ENCODE measurements around the gene SCAMP2.
A peak's percentile ranks its signal among the peaks of the same experiment; 100 is the strongest.
"Not testable (repeated sequence)": the region's sequence is repeated elsewhere in the genome, so short reads cannot be mapped to it uniquely, and the experiment has no call there.

The SCAMP2 gene, protein sequence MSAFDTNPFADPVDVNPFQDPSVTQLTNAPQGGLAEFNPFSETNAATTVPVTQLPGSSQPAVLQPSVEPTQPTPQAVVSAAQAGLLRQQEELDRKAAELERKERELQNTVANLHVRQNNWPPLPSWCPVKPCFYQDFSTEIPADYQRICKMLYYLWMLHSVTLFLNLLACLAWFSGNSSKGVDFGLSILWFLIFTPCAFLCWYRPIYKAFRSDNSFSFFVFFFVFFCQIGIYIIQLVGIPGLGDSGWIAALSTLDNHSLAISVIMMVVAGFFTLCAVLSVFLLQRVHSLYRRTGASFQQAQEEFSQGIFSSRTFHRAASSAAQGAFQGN

DNA sequence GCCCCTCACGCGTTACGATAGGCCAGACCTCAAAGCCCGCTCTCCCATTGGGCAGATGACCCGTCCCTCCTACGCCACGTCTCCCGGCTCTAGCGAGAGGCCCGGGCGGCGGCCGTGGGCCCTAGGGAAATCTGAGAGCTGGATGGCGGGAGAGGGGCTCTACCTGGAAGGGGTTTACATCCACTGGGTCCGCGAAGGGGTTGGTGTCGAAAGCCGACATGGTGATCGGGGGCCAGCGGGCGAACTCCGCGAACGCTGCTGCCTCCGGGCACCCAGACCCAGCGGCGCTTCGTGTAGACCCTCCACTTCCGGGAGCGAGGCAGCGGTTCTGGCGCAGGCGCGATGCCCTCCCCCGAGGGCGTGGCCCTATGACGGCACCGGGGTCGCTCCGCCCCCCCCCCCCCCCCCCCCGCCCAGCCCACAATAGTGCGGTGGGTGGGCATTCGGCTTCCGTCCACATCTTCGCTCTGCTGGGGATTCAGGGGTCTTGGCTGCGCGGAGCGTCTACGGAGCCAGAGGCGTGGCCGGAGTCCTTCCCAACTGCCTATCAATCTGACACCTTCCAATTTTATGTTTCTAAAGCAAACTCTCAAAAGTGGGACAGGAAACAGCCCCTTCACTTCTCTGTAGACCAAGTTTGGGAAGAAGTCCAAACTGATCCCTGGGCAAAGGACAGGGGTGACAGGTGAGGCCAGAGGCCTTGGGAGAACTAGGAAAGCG lies at the start of gene SCAMP2:
TSS of gene SCAMP2 (minus strand) at position 330 of the 720 bp plus-strand sequence. CDS start at position 220, 110 bp downstream.
- peak; percentile 84 to 90 (median 84) for DNase-seq (ENCODE audit: low read depth in 3 of 3)

DNA sequence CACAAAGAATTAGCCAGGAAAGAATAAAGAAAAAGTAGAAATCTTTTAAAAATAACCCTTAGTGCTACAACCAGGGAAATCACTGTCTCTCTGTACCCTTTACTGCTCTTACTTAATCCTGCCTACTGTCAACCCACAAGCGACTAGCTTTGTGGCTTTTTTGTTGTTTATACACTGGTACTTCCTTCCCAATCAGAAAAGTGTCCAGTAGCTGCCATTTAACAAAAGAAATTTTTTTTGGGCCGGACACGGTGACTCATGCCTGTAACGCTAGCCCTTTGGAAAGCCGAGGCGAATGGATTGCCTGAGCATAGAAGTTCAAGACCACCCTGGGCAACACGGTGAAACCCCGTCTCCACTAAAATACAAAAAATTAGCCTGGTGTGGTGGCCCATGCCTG lies 47.3 kb upstream of the SCAMP2 start:
- DNase-seq (ENCODE audit: low read depth in 3 of 3) = no peak

DNA sequence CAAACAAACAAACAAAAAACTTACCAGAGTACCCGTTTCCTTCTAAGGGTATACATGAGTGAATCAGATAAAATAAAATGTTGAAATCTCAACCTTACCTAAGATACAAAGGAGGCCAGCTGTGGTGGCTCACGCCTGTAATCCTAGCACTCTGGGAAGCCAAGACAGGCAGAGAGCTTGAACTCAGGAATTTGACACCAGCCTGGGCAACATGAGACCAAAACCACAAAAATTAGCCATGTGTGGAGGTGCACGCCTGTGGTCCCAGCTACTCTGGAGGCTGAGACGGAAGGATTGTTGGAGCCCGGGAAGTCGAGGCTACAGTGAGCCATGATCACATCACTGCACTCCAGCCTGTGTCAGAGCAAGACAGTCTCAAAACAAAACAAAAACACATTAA lies 44.5 kb upstream of the SCAMP2 start:
- DNase-seq (ENCODE audit: low read depth in 3 of 3) = no peak

DNA sequence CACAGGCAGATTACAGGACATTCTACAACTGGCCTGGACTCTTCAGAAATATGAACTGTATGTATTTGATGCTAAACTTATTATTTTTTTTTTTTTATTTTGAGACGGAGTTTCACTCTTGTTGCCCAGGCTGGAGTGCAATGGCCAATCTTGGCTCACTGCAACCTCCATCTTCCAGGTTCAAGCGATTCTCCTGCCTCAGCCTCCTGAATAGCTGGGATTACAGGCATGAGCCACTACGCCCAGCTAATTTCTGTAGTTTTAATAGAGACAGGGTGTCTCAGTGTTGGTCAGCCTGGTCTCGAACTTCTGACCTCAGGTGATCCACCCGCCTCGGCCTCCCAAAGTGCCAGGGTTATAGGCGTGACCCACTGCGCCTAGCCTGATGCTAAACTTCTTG lies 40.6 kb upstream of the SCAMP2 start:
- DNase-seq (ENCODE audit: low read depth in 3 of 3) = not testable (repeated sequence)

DNA sequence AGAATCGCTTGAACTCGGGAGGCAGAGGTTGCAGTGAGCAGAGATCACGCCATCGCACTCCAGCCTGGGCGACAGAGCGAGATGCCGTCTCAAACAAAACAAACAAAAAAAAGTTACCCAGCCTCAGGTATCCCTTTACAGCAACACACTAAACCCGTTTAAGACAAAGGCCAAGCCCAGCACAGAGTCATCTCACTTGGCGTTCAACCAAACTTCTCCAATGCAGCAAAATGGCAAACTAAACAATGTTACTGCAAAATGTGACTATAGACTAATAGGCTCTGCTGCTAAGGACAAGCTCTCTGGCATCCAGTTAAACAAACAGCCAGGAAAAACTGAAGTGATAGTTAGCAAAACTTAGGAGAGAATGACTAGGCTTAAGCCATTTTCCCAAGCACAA lies 39.9 kb upstream of the SCAMP2 start:
- no peak for DNase-seq (ENCODE audit: low read depth in 3 of 3)

DNA sequence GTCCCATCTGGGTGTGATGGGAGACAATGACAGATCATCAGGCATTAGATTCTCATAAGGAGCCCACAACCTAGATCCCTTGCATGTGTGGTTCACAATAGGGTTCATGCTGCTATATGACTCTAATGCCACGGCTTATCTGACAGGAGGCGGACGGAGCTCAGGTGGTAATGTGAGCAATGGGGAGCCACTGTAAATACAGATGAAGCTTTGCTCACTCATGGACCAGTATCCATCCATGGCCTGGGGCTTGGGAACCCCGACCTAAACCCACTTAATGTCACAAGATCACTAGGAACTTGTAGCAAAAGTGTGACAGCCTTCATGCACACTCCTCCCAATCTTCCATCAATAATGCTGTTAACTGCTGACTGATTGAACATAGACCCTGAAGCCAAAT lies 35.5 kb upstream of the SCAMP2 start:
- no peak for DNase-seq (ENCODE audit: low read depth in 3 of 3)

DNA sequence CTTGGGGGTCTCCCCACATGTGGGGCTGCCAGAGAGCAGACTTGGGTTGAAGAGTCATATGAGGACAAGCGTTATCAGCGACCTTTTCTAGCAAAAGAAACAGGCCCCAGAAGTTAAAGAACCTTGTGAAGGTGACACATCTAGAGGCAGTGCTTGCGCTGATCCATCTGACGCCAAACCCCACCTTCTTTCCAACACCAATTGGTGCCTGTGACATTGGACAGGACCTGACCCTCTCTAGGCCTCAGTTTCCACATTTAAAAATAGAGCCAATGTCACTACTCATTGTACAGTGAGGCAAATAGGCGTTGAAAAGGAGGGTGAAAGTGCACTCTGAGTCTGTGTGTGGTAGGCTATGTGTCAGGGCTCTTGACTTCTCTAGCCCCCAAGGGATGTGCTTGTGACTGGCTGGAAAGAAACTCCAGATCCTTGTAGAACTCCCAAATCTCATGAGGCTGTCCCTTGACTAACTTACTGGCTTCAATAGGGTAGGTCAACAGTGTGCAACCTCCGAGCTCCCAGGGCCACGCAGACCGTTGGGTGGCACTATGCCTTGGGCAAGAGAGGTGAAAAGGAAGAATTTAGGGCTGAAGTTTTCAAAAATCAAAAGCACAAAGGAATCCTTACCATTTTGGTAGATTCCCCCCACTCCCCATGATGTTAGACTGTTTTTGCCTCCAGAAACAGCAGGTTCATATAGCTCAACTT lies 34.2 kb upstream of the SCAMP2 start:
- no peak for DNase-seq (ENCODE audit: low read depth in 3 of 3)

DNA sequence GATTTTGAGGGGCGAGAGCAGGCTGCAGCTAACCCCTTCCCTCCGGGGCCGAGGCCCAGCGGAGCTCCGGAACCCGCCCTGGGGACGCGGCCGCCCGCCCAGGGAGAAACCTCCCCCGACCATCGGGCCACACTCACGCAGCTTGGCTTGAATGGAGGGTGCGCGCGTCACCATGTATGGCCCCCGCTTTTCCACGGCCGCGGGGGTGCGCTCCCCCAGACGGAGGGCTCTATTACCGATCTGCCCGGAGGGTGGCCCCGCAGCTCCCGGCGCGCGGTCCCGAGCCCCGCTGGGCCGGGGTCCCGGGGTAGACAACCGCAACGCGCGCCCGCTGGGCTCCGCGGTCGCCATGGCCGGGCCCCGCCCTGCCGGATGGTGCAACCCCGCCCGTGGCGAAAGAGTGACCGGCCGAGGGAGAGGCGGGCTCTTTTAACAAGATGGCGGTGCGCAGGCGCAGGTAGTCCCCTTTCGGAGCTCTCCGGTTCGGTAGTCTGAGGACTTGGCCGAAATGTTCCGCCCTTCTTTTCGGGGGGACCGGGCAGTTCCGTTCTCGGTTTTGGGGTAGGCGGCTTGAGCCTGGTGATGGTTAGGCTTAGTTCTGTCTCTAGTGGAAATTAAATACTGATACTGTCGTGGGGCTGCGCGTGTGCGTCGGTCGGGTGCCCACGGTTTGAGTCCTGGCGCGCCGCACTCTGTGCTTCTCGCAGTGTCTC lies 33.4 kb upstream of the SCAMP2 start, which contains the start of gene FAM219B:
TSS of gene FAM219B (minus strand) at position 402 of the 713 bp plus-strand sequence. CDS start at position 351, 51 bp downstream.
- DNase-seq (ENCODE audit: low read depth in 3 of 3) = peak; percentile 60 to 79 (median 60)

DNA sequence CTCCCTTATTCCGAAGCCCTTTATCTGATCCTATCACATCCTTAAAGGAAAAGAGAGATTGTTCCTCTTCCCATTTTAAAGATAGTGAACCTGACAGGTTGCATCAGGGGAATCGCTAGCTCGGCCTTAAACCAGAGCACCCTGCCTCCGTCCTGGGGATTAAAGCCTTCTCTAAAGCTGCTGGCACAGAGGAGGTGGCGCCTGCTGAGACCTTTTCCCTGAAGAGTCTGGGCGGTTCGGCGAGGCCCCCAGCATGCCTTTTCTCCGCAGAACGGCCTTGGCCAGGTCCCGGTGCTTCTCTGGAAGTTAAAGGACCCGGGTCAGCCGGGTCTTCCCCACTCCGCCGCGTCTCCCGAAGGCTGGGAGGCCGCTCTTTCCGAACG lies 32.9 kb upstream of the SCAMP2 start:
- peak in 2 of 3 experiments; percentile 8 to 19 for DNase-seq (ENCODE audit: low read depth in 3 of 3)

DNA sequence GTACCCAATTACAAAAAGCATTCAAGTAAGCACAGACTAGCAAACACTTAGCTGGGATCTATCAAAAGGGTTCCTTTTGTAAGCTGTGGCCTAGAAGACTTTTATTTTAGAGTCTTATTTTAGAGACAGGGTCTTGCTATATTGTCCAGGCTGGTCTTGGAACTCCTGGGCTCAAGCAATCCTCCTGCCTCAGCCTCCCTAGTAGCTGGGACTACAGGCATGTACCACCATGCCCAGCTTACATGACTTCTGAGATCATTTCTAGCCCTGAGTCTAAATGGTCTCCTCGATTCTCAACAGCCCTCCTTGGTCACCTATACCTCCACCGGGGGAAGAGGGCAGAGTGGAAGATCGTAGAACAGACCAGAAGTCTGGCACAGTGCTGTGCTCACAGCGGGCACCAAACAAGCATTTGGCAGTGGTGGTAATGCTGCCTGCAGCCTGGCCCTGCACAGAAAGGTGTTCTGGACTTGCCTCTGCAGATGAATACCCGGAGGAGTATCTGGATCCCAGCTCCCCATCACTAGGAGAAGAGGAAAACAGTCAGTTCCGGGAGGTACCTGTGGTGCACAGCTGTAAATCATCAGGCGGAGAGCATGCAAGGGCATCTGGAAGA lies 31.1 kb upstream of the SCAMP2 start:
- no peak for DNase-seq (ENCODE audit: low read depth in 3 of 3)

DNA sequence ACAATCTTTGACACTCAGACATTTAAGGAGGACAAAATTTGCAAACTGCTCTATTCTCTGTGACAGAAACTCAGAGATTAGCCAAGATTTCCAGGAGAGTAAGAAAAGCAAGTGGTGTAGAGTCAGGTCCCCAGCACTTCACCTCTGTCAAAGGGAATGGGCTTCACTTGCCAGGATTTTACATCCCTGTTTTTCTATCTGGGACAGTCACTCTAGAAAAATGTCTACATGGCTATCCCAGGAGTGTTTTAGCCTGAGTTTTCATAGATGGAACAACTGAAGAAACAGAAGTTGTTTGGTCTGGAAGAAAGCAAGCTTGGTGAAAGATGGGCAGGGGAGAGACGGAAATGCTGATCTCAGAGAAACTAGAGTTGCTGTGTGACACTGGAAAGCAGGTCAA lies 30.5 kb upstream of the SCAMP2 start:
- no peak for DNase-seq (ENCODE audit: low read depth in 3 of 3)

DNA sequence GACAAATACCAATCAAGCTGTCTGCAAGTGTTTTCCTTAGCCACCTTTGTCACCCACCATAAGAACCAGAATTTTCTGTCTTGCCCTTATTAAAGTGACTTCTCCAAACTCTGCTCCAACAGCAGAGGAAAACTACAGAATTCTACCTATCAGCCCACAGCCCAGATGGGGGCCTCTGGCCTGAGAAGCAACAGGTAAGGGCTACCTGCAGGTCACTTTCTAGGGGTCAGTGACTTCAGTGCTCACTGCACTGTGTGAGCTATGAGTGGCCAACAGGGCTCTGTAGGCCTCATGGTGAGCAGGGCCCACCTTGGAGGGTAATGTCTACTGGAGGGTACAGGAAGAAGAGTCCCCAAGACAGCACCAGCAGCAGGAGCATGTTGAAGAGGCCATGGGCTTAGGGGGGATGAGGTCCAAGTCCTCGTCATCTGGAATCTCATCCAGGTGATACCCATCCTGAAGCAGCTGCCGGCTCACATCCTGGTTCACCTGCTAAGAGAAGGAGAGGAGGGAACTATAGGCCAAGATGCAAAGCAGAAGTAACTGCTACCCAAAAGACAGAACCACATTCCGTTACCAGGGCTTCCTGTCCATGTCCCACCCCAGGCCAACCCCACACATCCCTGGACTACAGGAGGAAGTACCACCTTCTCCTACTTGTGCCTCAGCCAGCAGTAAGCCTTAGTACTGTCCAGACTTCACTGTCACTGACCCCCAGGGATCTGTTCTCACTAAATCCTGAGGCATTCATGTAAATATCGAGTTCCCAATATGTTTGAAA lies 29.3 kb upstream of the SCAMP2 start:
- no peak for DNase-seq (ENCODE audit: low read depth in 3 of 3)

DNA sequence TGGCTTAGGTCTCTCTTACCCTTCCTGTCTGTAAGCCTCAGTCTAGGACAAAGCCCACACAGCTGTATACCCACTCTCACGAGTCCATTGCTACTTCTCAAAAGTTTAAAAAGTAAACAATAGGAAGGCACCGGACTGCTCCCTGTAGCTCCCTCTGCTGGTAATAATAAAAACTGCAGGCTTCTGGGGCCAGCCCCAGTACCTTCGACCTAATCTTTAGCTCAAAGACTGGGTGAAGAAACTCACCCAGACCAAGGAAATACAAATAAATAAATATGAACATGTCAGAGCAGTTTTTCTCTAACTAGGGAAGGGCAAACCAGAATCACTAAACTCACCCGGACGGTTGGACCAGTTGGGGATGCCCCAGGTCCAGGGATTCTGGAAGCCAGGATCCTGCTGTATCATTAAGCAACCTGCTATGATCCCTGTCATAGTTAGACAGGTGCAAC lies 28.5 kb upstream of the SCAMP2 start:
- DNase-seq (ENCODE audit: low read depth in 3 of 3) = peak in 2 of 3 experiments; percentile 43 to 48

DNA sequence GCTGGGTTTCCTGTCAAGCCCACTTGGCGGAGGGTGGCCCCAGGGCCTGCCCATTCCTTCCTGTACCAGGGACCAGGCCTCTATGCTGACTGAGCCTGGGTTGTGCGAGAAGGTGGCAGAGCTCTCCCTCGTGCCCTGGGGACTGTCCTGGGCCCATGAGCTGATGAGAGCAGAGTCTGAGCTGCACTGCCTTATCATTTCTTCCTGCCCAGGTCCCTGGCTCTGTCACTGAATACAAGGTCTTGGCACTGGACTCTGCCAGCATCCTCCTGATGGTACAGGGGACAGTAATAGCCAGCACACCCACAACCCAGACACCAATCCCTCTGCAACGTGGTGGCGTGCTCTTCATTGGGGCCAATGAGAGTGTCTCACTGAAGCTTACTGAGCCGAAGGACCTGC lies 24.1 kb upstream of the SCAMP2 start:
- DNase-seq (ENCODE audit: low read depth in 3 of 3) = no peak

DNA sequence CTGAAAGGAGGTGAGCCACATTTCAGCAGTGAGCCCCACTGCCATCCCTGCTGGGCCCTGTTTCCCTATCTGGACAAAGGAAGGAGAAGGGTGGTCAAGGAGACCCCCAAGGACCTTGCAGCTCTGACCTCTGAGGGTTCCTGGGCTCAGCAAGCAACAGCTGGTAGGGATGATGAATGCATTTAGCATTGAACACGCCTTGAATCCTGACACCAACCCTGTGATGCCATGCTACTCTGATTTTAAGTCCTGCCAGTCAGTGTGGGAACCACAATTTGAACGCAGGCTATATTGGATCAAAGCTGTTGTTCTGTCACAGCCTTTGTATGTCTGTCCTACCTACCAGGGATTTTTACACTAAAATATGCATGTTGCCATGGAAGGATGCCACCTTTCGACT lies 23.2 kb upstream of the SCAMP2 start:
- no peak for DNase-seq (ENCODE audit: low read depth in 3 of 3)

DNA sequence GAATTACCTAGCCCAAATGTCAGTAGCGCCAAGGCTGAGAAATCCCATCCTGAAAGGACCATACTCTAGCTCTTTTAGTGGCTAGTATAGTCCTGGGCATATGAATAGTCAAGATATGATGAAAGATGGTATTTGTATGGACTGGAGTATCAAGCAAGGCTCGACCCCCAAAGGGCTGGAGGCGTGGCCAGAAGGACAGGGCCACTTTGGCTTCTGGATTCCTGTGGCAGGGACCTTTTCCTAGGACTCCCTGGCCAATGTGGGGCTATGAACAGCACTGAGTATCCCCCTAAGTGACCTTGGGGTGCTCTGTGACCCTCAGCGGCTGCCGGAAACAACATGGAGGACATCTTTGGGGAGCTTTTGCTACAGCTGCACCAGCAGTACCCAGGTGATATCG lies 22.7 kb upstream of the SCAMP2 start:
- DNase-seq (ENCODE audit: low read depth in 3 of 3) = no peak

DNA sequence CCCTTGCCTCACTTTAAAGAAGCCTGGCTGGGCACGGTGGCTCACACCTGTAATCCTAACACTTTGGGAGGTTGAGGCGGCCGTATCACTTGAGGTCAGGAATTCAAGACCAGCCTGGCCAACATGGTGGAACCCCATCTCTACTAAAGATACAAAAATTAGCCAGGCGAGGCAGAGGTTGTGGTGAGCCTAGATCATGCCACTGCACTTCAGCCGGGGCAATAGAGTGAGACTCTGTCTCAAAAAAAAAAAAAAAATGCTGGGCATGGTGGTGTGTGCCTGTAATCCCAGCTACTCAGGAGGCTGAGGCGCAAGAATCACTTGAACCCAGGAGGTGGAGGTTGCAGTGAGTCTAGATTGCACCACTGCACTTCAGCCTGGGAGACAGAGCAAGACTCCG lies 21.2 kb upstream of the SCAMP2 start:
- not testable (repeated sequence) for DNase-seq (ENCODE audit: low read depth in 3 of 3)

DNA sequence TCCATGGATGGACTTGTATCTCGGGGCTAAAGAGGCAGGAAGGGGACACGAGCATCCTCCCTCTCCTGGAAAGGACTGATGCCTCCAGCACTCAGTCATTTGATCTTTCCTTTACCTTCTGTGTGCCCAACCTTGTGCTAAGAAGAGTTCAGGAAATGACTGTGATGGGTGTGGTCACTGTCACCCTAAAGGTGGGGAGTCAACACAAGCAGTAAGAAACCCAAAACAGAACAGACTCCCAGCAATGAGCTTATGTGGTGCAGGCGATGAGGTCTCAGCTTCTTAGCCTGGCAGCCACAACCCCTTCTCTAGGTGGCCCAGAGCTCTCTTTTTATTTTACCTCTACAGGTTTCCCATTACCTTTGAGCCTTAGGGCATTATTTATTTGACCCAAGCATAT lies 20.5 kb upstream of the SCAMP2 start:
- DNase-seq (ENCODE audit: low read depth in 3 of 3) = no peak

DNA sequence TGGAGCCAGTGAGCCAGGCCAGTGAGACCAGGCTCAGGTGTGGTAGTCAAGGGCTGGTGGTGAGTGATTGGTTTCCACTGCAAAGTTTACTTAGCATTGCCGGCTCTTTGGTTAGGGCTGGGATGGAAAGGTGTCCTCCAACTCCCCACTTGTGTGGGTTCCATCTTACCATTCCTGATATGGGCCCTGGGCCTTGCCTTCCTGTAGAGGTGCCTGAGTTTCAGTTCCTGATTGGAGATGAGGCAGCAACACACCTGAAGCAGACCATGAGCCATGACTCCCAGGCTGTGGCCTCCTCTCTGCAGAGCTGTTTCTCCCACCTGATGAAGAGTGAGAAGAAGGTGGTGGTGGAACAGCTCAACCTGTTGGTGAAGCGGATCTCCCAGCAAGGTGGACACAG lies 19.8 kb upstream of the SCAMP2 start:
- DNase-seq (ENCODE audit: low read depth in 3 of 3) = no peak

DNA sequence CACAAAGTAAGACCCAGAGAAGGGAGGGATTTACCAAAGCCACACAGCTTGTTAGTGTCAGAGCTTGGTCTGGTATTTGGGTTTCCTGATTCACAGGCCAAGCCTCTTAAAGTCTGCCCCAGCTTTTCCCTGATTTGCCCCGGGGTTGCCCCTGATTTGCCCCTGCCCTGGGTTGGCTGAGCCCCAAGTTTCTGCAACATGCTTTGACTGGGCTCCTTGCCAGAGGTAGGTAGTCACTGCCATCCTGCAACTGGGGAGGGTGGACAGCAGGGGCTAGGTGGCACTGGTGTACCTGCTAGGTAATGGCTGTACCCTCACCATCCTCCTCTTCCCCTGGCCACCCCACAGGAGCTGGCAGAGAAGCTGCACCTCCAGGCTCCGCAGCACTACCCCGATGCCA lies 19.1 kb upstream of the SCAMP2 start:
- no peak for DNase-seq (ENCODE audit: low read depth in 3 of 3)

DNA sequence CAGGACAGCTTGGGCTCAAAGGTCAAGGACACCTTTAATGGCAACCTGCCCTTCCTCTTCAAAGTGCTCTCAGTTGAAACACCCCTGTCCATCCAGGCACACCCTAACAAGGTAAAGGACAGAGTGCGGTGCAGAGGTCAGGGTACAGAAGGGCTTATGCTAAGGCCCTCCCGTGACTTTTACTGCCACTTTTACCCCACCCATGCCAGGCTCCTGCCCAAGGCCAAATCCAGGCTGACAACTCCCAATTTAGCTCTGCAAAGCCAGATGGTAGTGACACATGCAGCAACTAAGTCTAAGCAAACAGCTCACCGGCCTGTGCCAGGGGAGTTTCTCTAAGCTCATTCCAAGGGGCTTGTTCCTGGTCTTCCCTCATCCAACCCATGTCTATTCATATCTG lies 18.3 kb upstream of the SCAMP2 start:
- DNase-seq (ENCODE audit: low read depth in 3 of 3) = no peak
